Caki2 (cell line): ENCODE results near the gene SDK1. TPM values are rescaled to one million over a fixed set of nuclear protein-coding genes. Genes with fewer than 3 reads are reported as not detected.

Experiments
- DNase-seq: peaks from one replicate; pipeline ENCODE4 v3.0.0-alpha.2; 2015; ENCODE audit warnings: low read depth
- in situ Hi-C: cut with HindIII; loops from 2 replicates; pipeline ENCODE4 v1.10.0; 2016; ENCODE audit warnings: low sequenced_read_pairs, low pct_unique_long_range_greater_than_20kb, mixed read lengths
- total RNA-seq: library from RNA; depleted of rRNA; stranded (reverse); fragments of >200 nt; shearing (Covaris generic); gene quantifications from 2 replicates; pipeline ENCODE4 v1.2.3, GENCODE V29; 2014; ENCODE audit warnings: low replicate concordance

The SDK1 gene
- total RNA-seq, 1 experiment from 2014 or later: 9.1 TPM

DNA sequence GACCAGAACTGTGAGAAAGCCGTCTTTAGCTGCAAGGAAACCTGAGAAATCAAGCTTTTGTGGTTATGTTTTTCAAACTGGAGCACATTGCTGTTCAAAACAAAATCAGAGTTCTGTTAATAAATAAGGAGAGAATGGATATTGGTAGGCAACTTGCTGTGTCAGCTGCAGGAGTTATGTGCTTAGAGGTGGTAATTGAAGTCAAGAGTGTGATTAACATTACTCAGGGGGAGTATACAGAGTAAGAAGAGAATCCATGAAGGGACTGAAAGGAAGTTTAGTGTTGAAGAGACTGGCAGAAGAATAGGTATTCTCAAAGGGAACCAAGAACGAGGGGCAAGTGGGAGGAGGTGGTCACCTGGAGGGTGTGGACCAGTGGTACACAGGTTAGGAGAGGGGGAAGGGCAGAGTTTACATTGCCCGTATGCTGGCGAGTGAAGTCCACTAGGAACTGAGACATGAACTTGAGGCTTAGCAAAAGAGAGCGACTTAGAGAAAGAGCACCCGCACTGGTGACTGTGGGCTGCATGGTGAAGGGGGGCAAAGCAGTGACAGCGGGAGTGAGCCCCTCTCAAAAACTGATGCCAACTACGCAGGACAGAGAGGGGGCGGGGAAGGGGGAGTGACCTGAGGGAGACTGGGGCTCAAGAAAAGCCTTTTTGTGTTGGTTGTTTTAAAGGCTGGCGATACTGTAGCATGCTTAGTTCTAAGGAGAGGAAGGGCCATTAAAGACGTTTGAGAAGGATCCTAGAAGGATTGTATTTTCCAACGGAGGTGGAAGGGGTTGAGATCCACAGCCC, 80.0 kb downstream of the SDK1 start:
- no peak for DNase-seq
- in situ Hi-C loops: no loop called here

DNA sequence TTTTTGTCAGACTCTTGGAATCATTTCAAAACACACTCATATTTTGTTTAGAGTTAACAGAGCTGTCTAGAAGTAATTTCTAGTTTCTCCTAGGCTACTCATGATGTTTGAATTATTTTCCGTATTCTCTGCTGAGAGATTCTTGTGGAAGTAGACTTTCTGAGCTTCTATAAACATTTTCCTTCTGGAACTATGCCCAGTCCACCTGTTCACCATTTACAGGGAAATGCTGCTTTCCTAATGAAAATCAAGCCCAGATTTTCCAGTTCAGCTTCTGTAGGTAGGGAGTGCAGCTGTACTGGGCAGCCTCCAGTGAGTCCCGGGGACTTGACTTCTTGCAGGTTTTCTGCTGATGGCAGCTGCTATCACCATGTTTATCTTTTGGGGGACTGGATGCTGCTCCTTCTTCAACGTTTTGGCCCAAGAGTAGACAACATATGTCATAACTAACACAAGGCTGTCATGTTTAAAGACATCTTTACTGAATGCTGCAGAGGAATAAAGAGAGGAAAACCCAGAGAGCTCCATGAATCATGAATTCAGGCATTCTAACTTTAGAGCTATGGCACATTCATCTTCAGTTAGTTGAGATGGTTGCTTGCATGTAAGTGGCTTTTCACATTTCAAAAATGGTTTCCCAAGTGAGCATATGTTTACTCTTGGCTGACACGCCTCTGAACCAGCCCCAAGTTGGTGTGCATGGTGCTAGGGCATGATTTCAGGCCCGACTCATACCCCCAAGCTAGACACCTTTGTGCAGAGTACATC, 85.6 kb downstream of the SDK1 start:
- in situ Hi-C loops: no loop called here
- no peak for DNase-seq

DNA sequence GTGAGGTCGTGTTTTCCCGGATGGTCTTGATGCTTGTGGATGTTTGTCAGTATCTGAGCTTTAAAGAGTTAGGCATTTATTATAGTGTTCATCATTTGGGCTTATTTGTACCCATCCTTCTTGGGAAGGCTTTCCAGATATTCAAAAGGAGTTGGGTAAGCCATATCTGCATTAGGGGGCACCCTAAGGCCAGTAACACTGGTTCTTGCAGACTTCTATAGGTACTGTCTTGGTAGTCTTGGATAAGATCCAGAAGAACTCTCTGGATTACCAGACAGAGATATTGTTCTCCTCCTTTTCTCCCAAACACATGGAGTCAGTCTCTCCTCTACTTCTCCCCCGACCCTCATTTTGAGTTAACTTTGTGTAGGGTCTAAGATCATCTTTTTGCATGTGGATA, 92.8 kb downstream of the SDK1 start:
- no peak for DNase-seq
- in situ Hi-C loops: no loop called here

DNA sequence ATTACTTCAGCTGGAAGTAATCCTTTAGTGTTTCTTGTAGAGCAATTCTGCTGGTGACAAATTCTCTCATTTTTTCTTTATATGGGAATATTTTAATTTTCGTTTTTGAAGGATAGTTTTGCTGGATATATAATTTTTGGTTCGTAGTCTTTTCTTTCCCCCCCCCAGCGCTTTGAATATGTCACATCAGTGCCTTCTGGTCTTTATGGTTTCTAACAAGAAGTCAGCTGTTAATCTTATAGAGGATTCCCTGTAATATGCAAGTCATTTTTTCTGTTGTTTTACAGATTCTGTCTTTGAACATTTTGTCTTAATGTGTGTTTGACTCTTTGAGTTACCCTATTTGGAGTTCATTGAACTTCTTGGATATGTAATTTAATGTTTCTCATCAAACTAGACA, 96.3 kb downstream of the SDK1 start:
- no peak for DNase-seq
- in situ Hi-C loops: no loop called here

DNA sequence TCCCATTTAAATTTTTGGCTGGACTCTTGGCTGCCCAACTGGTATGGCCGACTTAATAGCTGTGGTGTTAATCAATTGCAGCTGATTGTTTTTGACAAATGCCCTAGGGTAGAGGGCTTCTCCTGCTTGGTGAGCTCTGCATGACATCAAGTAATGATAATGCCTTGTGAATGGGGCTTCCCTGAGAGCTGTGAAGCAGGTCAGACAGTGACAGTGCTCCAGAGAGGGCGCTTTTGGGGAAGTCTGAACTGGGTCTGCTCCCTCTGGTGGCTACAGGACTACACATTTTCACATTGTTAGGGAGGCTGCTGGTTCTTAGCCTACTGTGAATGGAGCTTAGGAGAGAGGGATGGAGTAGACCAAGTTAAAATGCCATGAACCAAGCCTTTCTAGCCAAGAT, 98.8 kb downstream of the SDK1 start:
- in situ Hi-C loops: no loop called here
- no peak for DNase-seq

DNA sequence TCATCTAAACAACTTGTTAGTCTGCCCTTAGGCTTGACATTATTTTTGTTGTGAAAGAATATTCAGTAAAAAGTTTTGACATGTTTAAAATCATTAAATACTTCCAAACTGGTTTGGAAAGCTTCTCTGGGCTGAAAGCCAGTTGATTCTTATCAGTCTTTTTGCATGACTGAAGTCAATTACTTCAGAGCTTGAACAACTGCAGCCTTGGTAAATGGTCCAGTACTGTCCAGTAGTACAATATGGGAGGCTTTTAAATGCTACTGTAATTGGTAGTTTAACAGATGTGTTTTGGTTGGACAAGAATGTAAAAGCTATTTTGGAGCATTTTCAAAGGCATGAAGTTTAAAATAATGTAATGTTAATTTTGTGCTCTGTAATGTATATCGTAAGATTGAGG, 103.4 kb downstream of the SDK1 start:
- DNase-seq: peak; percentile 39
- in situ Hi-C loops: no loop called here

DNA sequence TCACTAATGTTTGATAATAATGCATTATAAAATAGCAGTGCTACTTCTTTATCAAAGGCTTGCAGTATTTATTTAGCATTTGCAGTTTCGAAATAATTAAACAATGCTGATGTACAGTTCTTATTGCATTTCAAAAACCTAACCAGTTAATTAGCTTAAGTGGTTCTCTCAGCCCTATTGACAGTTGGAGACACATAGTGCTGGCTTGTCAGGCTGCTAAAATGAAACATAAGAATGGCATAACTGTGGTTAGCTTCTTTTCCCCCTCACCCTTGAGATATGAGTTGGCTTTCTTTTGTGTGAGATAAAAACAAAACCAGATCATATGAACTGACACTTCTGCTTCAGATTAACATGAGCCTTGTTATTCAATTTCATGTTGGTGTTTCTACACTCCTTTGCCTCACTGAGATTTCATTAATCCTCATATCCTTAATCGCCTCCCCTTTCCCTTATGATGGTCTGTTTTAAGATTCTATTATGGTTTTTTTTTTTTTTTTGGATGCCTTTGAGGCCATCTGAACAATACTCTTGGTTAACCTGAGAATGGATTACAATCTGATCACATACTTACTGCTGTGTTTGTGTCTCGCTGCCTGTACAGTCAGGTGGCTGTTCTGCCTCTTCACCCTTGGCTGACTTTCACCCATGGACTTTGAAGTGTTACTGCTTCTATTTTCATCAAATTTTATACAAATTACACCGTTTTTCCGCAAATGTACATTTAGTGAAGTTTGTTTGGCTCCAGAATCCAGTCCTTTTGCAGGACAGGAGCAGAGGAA, 108.0 kb downstream of the SDK1 start:
- in situ Hi-C loops: no loop called here
- no peak for DNase-seq

DNA sequence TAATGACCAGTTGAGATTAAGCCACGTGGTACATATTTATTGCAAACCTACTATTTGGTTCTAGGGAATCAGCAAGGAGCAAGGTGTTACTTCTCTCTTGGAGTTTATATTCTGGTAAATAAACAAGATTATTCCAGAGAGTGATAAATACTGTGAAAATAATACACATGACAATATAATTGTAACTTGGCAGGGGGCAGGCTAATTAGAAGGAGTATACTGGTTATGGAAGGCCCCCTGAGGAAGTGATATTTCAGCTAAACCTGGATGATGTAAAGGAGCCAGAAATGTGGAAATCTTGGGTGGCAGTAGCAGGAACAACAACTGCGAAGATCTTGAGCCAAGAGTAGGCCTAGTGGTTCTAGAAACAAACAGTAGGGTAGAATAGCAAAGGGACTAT, 111.8 kb downstream of the SDK1 start:
- no peak for DNase-seq
- in situ Hi-C loops: no loop called here

DNA sequence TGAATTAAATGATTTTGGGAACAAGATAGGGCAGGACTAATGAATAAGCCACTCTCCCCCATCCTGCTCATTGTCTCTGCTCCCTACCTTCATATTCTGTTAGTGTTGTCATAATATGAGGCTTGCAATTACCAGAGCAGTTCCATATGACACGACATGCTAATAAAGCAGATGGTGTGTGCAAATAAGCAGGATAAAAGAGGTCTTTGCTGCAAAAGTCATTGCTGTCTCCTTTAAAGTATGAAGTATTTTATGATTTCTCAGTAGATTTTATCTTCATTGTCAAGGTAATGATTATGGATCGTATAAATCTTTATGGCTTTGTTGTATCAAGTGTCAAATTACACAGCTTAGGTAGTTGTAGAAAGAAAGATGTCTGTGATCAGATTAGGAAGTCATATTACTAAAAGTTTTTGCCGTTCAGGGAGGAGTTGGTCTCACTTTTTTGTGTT, 114.8 kb downstream of the SDK1 start:
- no peak for DNase-seq
- in situ Hi-C loops: no loop called here

DNA sequence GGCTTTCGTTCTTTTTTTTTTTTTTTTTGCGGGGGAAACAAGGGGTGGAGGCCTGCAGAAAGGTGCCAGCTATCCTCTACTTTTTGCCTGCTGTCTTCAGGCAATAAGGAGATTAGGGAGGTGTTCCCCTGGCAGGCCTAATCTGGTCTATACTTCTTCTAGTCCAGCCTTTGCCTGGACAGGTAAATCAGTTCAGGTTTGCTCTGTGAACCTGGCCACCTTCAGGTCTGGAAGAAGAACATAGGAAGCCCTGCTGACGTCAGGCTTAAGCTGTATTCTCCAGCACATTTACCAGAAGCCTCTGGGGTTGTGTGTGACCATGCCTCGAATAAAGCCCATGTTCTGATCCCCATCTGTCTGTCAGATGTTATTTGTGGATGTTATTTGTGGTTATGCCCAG, 115.4 kb downstream of the SDK1 start:
- in situ Hi-C loops: no loop called here
- DNase-seq: no peak

DNA sequence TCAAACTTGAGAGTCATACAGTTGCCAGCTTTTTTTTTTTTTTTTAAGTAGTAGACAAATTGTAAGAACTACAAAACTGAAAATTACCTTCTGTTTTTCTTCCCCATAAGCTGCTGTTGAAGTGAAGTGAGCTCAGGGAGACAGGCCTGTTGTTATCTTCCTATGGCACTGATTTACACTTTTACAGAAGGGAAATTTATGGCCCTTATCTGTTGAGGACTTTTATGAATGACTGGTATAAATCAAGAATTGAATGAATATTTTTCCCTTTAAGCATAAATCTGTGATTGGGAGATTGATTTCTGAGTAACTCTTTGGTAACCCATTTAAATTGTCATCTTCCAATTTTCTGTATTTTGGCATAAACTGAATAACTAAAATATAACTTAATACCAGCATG, 124.0 kb downstream of the SDK1 start:
- in situ Hi-C loops: no loop called here
- DNase-seq: no peak

DNA sequence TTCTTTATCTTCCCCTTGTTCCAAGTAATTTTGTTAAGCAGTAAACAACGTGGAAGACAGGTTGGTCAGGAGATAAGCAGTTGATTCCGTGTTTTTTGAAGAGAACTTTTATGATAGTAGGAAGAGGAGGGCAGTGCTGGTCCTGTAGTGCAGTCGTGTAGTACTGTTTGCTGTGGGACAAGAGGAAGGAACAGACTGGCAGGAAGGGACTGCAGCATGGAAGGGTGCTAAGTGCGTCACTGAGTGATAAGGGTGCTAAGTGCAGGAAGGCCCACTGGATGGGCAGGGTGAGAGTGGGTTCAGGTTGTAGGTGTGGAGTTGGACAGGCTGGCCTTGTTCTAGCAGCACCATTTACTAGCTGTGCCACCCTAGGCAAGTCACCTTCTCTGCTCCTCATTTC, 125.0 kb downstream of the SDK1 start:
- DNase-seq: no peak
- in situ Hi-C loops: no loop called here

DNA sequence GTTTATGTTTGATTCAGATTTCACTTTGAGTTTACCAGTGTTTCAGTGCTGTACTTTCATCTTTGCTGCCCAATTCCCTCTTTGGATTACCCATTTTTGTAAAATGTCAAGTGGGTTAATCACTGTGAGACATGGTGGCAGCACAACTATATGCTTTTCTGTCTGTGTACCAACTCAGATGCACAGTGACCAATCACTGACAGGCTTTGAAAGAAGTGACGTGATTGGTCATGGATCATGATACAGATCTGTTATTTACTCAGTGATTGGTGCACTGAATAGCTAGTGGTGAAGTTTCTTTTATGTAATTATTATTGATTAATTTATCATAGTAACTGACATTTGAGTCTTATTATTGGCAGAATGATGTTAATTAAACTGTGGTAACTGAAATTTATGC, 126.9 kb downstream of the SDK1 start:
- DNase-seq: no peak
- in situ Hi-C loops: no loop called here

DNA sequence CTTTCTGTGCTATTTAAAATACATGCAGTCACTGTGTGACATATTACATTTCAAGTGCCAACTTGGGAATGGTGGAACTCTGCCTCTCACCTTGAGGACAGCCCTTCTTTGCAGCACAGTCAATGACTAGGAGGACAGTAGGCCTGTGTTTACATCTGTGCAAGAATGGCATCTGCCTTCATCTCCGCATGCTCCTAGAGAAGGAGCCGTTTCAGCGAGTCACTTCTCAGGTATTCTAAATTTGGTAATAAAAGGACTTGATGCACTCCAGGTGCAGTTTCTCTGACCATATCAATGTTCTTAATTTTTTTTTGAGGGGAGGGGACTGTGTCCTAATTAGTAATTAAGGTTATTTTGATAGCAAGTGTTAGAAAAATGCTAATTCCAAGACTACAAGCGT, 128.9 kb downstream of the SDK1 start:
- DNase-seq: no peak
- in situ Hi-C loops: no loop called here

DNA sequence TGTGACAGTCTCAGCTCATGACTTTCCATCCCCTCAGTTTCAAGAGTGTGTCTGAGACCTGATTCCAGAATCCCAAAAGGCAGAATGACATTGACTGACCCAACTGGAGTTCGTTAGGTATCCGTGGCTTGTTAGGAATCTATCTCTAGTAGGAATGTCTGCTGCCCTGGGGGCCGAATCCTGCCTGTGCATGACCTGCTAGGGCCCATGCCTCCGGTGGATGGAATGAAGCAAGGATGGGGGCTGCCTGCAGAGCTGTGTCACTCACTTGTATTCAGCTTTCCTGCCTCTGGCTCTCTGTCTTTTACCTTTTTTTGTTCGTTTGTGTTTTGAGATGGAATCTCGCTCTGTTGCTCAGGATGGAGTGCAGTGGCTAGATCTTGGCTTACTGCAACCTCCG, 129.5 kb downstream of the SDK1 start:
- no peak for DNase-seq
- in situ Hi-C loops: no loop called here

DNA sequence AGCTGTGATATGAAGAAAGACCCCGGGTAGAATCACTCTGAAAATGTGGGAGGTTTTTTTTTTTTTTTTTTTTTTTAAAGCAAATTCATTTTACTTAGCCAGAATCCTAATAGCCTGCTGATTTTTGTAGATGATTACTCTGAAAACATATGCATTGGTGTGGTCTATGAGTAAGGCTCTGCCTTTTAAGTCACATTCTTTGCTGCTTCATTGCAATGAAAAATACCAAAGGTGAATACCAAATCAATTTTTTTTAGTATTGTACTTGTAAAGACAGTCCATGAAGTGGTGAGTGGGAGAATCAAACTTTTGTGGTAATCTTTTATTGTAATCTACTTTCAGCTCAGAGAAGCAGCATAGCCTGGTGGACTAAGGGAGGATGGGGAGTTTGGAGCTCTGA, 130.3 kb downstream of the SDK1 start:
- DNase-seq: no peak
- in situ Hi-C loops: no loop called here

DNA sequence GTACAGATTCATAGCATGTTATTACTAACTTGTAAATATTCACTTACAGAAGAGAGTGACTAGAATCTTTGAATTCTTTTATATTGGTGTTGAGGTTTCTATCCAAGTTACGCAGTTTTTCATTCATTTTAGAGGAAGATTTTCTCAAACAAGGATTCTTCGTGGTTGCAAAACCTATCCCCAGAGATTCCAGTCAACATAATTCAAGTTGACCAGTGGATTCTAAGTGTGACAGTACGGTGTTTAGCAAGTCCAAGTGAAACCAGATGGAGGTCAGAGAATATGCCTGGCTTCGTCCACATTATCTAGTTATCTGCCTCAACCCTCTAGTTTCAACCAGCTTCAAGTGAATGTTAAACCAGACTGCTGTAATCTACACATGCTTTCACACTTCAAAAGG, 131.9 kb downstream of the SDK1 start:
- in situ Hi-C loops: no loop called here
- DNase-seq: no peak

DNA sequence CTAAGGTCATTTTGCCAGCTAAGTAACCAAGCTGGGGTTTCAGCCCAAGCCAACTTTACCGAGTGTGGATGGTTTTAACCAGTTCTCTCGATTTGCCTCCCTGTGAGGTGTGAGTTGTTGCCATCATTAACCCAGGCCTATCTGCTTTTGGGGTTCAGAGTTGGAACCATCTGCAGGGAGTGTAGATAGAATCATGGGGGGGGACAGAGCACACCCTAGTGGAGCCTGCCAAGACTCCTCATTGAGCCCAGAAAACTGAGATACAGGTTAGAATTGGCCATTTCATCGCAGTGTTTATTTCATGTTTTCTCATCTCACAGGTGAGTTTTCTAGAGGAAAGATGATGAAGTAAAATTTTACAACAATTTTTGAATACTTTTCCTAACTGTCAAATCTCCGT, 133.6 kb downstream of the SDK1 start:
- no peak for DNase-seq
- in situ Hi-C loops: no loop called here

DNA sequence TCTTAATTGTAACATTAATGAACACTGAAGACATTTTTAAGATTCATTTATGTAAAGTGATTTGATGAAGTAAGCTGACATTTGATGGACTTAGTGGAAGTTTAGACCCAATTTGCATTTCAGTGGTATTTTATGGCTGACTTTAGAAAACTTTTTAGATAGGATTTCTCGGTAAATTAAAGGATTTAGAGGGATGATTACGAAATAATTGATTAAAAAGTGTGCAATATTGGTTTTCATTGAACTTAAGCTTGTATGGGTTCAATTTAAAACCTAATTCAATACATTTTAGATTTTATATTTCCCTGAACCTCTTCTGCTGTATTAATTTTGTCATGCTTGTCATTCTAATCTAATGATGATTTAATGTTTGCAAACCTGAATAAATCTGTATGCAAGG, 135.1 kb downstream of the SDK1 start:
- in situ Hi-C loops: no loop called here
- DNase-seq: no peak
